ENCODE measurements around the gene IFT27. TPM values are rescaled to one million over a fixed set of nuclear protein-coding genes. Genes with fewer than 3 reads are reported as not detected.

Gene IFT27
- total RNA-seq, 4 donors from 2014 or later: 2.3 to 27.0 (median 15.4) TPM

GRCh38 chr22:36726007-36726380 is 49.9 kb downstream of the IFT27 start:
- no peak overlapping the region for H3K4me3 ChIP-seq
- no peaks in the 10 kb centered on the region for H3K36me3 ChIP-seq
- DNase-seq: no peak
- TF ChIP-seq POLR2A (IDR thresholded peaks at IDR 0.05): no peak
- TF ChIP-seq CTCF (IDR thresholded peaks at IDR 0.05): no peak
- no peaks in the 10 kb centered on the region for H3K4me1 ChIP-seq
- intact Hi-C loops (cut with DNase I; ENCODE audit: low total_unique reads): no loop called here
- no peak overlapping the region for H3K27ac ChIP-seq
- H3K9me3 ChIP-seq: no peaks in the 10 kb centered on the region
- H3K27me3 ChIP-seq: no peaks in the 10 kb centered on the region

- H3K9me3 ChIP-seq: no peaks in the 10 kb centered on the region
- no peak overlapping the region for H3K27ac ChIP-seq
- H3K27me3 ChIP-seq: no peaks in the 10 kb centered on the region
- no peak overlapping the region for H3K4me3 ChIP-seq
- H3K4me1 ChIP-seq: no peaks in the 10 kb centered on the region
- DNase-seq: no peak
- no peak for TF ChIP-seq POLR2A (IDR thresholded peaks at IDR 0.05)
- TF ChIP-seq CTCF (IDR thresholded peaks at IDR 0.05): no peak
- no peaks in the 10 kb centered on the region for H3K36me3 ChIP-seq
- intact Hi-C loops (cut with DNase I; ENCODE audit: low total_unique reads): no loop called here
These were observed 50.4 kb downstream of the IFT27 start for GRCh38 chr22:36725366-36726006.

- intact Hi-C loops (cut with DNase I; ENCODE audit: low total_unique reads): no loop called here
- DNase-seq: no peak
- no peak overlapping the region for H3K4me3 ChIP-seq
- TF ChIP-seq CTCF (IDR thresholded peaks at IDR 0.05): no peak
- TF ChIP-seq POLR2A (IDR thresholded peaks at IDR 0.05): no peak
- H3K27ac ChIP-seq: no peak overlapping the region
- H3K36me3 ChIP-seq: no peaks in the 10 kb centered on the region
- H3K9me3 ChIP-seq: no peaks in the 10 kb centered on the region
- H3K27me3 ChIP-seq: no peaks in the 10 kb centered on the region
- H3K4me1 ChIP-seq: no peaks in the 10 kb centered on the region
These were observed 51.1 kb downstream of the IFT27 start for GRCh38 chr22:36724836-36725235.

- no peaks in the 10 kb centered on the region for H3K36me3 ChIP-seq
- no peaks in the 10 kb centered on the region for H3K9me3 ChIP-seq
- no peaks in the 10 kb centered on the region for H3K4me1 ChIP-seq
- H3K27ac ChIP-seq: no peak overlapping the region
- H3K27me3 ChIP-seq: no peaks in the 10 kb centered on the region
- TF ChIP-seq CTCF (IDR thresholded peaks at IDR 0.05) (no peak), POLR2A (IDR thresholded peaks at IDR 0.05) (no peak)
- intact Hi-C loops (cut with DNase I; ENCODE audit: low total_unique reads): no loop called here
- no peak overlapping the region for H3K4me3 ChIP-seq
- DNase-seq: no peak
These were observed 53.9 kb downstream of the IFT27 start for GRCh38 chr22:36722055-36722454.

- H3K4me1 ChIP-seq: no peaks in the 10 kb centered on the region
- H3K4me3 ChIP-seq: no peak overlapping the region
- no peaks in the 10 kb centered on the region for H3K9me3 ChIP-seq
- intact Hi-C loops (cut with DNase I; ENCODE audit: low total_unique reads): no loop called here
- H3K27me3 ChIP-seq: no peaks in the 10 kb centered on the region
- DNase-seq: no peak
- H3K27ac ChIP-seq: no peak overlapping the region
- H3K36me3 ChIP-seq: no peaks in the 10 kb centered on the region
- TF ChIP-seq CTCF (IDR thresholded peaks at IDR 0.05): no peak
- no peak for TF ChIP-seq POLR2A (IDR thresholded peaks at IDR 0.05)
These were observed 60.3 kb downstream of the IFT27 start for GRCh38 chr22:36715647-36716046.

Measured in uterus (tissue), 4 donors.